Stimulated activated CD8-positive, alpha-beta memory T cell treated with anti-CD3 and anti-CD28 coated beads, Interleukin-12 subunit alpha, Interleukin-12 subunit beta, amount 100 ng/mL, for 24 hours (primary cell): Measurements from ENCODE around the gene CNTN3.

Experiments
- DNase-seq: peaks from one replicate; pipeline ENCODE4 v3.0.0-alpha.2; 2020; ENCODE audit errors: extremely low read depth

Gene CNTN3

GRCh38 chr3:74614107-74614967 lies at the start of gene CNTN3:
Gene CNTN3 (minus strand): TSS chr3:74614659. CDS start chr3:74521112, 93,547 bp downstream.
- DNase-seq, result no peak

- DNase-seq, result no peak
These were observed 48.7 kb upstream of the CNTN3 start for GRCh38 chr3:74663178-74663577.

GRCh38 chr3:74661672-74662071 lies 47.2 kb upstream of the CNTN3 start:
- DNase-seq, result no peak

GRCh38 chr3:74651885-74652284 lies 37.4 kb upstream of the CNTN3 start:
- no peak for DNase-seq

- DNase-seq, result no peak
These were observed 36.8 kb upstream of the CNTN3 start for GRCh38 chr3:74651292-74651691.

- DNase-seq, result no peak
These were observed 33.6 kb upstream of the CNTN3 start for GRCh38 chr3:74648107-74648506.

- DNase-seq, result no peak
These were observed 31.6 kb upstream of the CNTN3 start for GRCh38 chr3:74646094-74646493.

GRCh38 chr3:74643636-74644035 lies 29.2 kb upstream of the CNTN3 start:
- no peak for DNase-seq

- DNase-seq, result no peak
These were observed 28.4 kb upstream of the CNTN3 start for GRCh38 chr3:74642876-74643275.

GRCh38 chr3:74640211-74640610 lies 25.8 kb upstream of the CNTN3 start:
- DNase-seq, result no peak

- no peak for DNase-seq
These were observed 25.2 kb upstream of the CNTN3 start for GRCh38 chr3:74639681-74640080.

GRCh38 chr3:74636981-74637380 lies 22.5 kb upstream of the CNTN3 start:
- no peak for DNase-seq

GRCh38 chr3:74633021-74633420 lies 18.6 kb upstream of the CNTN3 start:
- no peak for DNase-seq

- DNase-seq, result no peak
These were observed 17.1 kb upstream of the CNTN3 start for GRCh38 chr3:74631351-74632140.

GRCh38 chr3:74630602-74631001 lies 16.1 kb upstream of the CNTN3 start:
- DNase-seq, result no peak

- no peak for DNase-seq
These were observed 11.6 kb upstream of the CNTN3 start for GRCh38 chr3:74626011-74626410.

- DNase-seq, result no peak
These were observed 9.8 kb upstream of the CNTN3 start for GRCh38 chr3:74624301-74624700.

GRCh38 chr3:74623261-74623836 lies 8.9 kb upstream of the CNTN3 start:
- no peak for DNase-seq

GRCh38 chr3:74621581-74621980 lies 7.1 kb upstream of the CNTN3 start:
- DNase-seq, result no peak

GRCh38 chr3:74617776-74618175 lies 3.3 kb upstream of the CNTN3 start:
- no peak for DNase-seq

- no peak for DNase-seq
These were observed 845 bp downstream of the CNTN3 start for GRCh38 chr3:74613521-74614106.

GRCh38 chr3:74613060-74613459 lies 1.4 kb downstream of the CNTN3 start:
- DNase-seq, result no peak
